H1 (cell line): ENCODE measurements around the gene AFF4. TPM values are rescaled to one million over a fixed set of nuclear protein-coding genes. Genes with fewer than 3 reads are reported as not detected.

Source experiments
- CHD1 ChIP-seq: IDR thresholded peaks from 2 replicates; pipeline ENCODE4 v1.6.1; 2012; ENCODE audit warnings: low read depth, low read length, improper control_type of control experiment
- CHD2 ChIP-seq: IDR thresholded peaks from 2 replicates; pipeline ENCODE4 v1.6.1; 2012; ENCODE audit warnings: low read length, improper control_type of control experiment
- CTBP2 ChIP-seq: IDR thresholded peaks from 2 replicates; pipeline ENCODE4 v1.7.0; 2011; ENCODE audit warnings: borderline replicate concordance, mild to moderate bottlenecking, moderate library complexity, mixed read lengths, low read length; ENCODE audit not compliant: insufficient read depth, insufficient read length
- NANOG ChIP-seq: IDR thresholded peaks from 2 replicates; pipeline ENCODE4 v1.6.1; 2011; ENCODE audit warnings: low read length, low read depth, mild to moderate bottlenecking, inconsistent platforms; ENCODE audit not compliant: insufficient read depth, poor library complexity, severe bottlenecking
- TAF7 ChIP-seq: optimal IDR thresholded peaks from 2 replicates; pipeline ENCODE3; 2011; ENCODE audit warnings: low read depth, mild to moderate bottlenecking, inconsistent platforms, low read length, moderate library complexity, borderline replicate concordance
- TCF12 ChIP-seq: IDR thresholded peaks from 2 replicates; pipeline ENCODE4 v1.6.1; 2011; ENCODE audit warnings: low read depth, mild to moderate bottlenecking, low read length
- polyA plus RNA-seq, 7 experiments: library from polyadenylated mRNA; depleted of rRNA in 3 of 7; stranded (reverse) in 5 of 7; unstranded in 2 of 7; fragments of >200 nt in 5 of 7; fragments of 200-250 nt in 2 of 7; gene quantifications; 1 replicate in 5 of 7; 2 replicates in 1 of 7; 4 replicates in 1 of 7; pipeline versions ENCODE4 v1.2.1 to v1.2.3, GENCODE V29; 2011 to 2013; ENCODE audit warnings: missing spikeins in 2 of 7, mixed read lengths in 2 of 7
- total RNA-seq: library from RNA; stranded (reverse); fragmentation: NEBNext Ultra II Directional; extraction: Animal tissue kit (Norgen Biotek cat#: 25700); gene quantifications from 2 replicates; pipeline ENCODE4 v1.2.1, GENCODE V29; 2021
- TF ChIP-seq, protein P1 (sequence below): IDR thresholded peaks from 2 replicates; pipeline ENCODE4 v1.6.1; 2012; ENCODE audit warnings: inconsistent platforms

The AFF4 gene
- total and polyA plus RNA-seq, 2 of the 8 experiments (the other 6 are each of a cell fraction or from before 2014, with no cell fraction given) = 12.0 to 61.4 TPM

DNA sequence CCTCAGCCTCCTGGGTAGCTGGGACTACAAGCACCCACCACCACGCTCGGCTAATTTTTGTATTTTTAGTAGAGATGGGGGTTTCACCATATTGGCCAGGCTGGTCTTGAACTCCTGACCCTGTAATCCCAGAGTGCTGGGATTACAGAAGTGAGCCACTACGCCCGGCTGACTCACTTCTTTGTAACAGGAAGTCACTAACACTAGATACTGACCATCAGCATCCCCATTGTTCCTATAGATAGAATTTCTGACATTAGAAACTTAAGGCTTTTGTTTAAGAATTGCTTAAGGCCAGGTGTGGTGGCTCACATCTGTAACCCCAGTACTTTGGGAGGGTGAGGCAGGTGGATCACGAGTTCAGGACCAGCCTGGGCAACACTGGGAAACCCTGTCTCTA is 47.8 kb downstream of the AFF4 start (continued):
- TF ChIP-seq TAF7 (no peak), TCF12 (no peak), CTBP2 (no peak), CHD2 (no peak), NANOG (no peak), CHD1 (no peak)
- TF ChIP-seq, protein P1, sequence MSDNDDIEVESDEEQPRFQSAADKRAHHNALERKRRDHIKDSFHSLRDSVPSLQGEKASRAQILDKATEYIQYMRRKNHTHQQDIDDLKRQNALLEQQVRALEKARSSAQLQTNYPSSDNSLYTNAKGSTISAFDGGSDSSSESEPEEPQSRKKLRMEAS = no peak
